H1 (cell line): ENCODE results near the gene MED31. TPM values are rescaled to one million over a fixed set of nuclear protein-coding genes. Genes with fewer than 3 reads are reported as not detected.

Source experiments
- CBX5 ChIP-seq: fragments of 300-800, 300-1000 bp; sonication (generic); IDR thresholded peaks from 2 replicates; pipeline ENCODE4 v1.7.1; 2016; ENCODE audit warnings: antibody characterized with exemption, low read length, low read depth
- CBX8 ChIP-seq: fragments of 300-800, 300-1000 bp; sonication (generic); IDR thresholded peaks from 2 replicates; pipeline ENCODE4 v1.7.1; 2016; ENCODE audit warnings: low read depth, low read length, borderline replicate concordance
- CTCF ChIP-seq, 3 experiments: IDR thresholded peaks; 1 replicate in 2 of 3; 2 replicates in 1 of 3; pipeline versions ENCODE4 v1.5.1 to v1.6.1; 2011; ENCODE audit warnings: low read length in 3 of 3, mild to moderate bottlenecking in 3 of 3, inconsistent platforms in 2 of 3, low read depth in 1 of 3, moderate library complexity in 1 of 3; ENCODE audit not compliant: insufficient read depth in 1 of 3; ENCODE audit errors: control extremely low read depth in 1 of 3
- FOSL1 ChIP-seq: IDR thresholded peaks from 2 replicates; pipeline ENCODE4 v1.6.1; 2011; ENCODE audit warnings: mild to moderate bottlenecking, low read depth, low read length, moderate library complexity; ENCODE audit not compliant: insufficient read depth
- JUND ChIP-seq: IDR thresholded peaks from 2 replicates; pipeline ENCODE4 v1.6.1; 2011; ENCODE audit warnings: mild to moderate bottlenecking, improper control_type of control experiment, low read length
- MAFK ChIP-seq: IDR thresholded peaks from 2 replicates; pipeline ENCODE4 v1.6.1; 2012; ENCODE audit warnings: low read depth, mild to moderate bottlenecking, improper control_type of control experiment, low read length
- NRF1 ChIP-seq: IDR thresholded peaks from 2 replicates; pipeline ENCODE4 v1.6.1; 2011; ENCODE audit warnings: mild to moderate bottlenecking, low read depth, low read length, improper control_type of control experiment
- RFX5 ChIP-seq: IDR thresholded peaks from 2 replicates; pipeline ENCODE4 v1.6.1; 2011; ENCODE audit warnings: low read depth, low read length, improper control_type of control experiment, borderline replicate concordance
- SRF ChIP-seq: IDR thresholded peaks from 2 replicates; pipeline ENCODE4 v1.6.1; 2011; ENCODE audit warnings: mild to moderate bottlenecking, low read depth, low read length, moderate library complexity
- TAF1 ChIP-seq: IDR thresholded peaks from 2 replicates; pipeline ENCODE4 v1.6.1; 2011; ENCODE audit warnings: mild to moderate bottlenecking, low read depth, low read length
- TCF12 ChIP-seq: IDR thresholded peaks from 2 replicates; pipeline ENCODE4 v1.6.1; 2011; ENCODE audit warnings: low read depth, mild to moderate bottlenecking, low read length
- polyA plus RNA-seq, 7 experiments: library from polyadenylated mRNA; depleted of rRNA in 3 of 7; stranded (reverse) in 5 of 7; unstranded in 2 of 7; fragments of >200 nt in 5 of 7; fragments of 200-250 nt in 2 of 7; gene quantifications; 1 replicate in 5 of 7; 2 replicates in 1 of 7; 4 replicates in 1 of 7; pipeline versions ENCODE4 v1.2.1 to v1.2.3, GENCODE V29; 2011 to 2013; ENCODE audit warnings: missing spikeins in 2 of 7, mixed read lengths in 2 of 7
- total RNA-seq: library from RNA; stranded (reverse); fragmentation: NEBNext Ultra II Directional; extraction: Animal tissue kit (Norgen Biotek cat#: 25700); gene quantifications from 2 replicates; pipeline ENCODE4 v1.2.1, GENCODE V29; 2021

The MED31 gene
- total and polyA plus RNA-seq, 2 of the 8 experiments (the other 6 are each of a cell fraction or from before 2014, with no cell fraction given), result 4.6 to 12.3 TPM

- TF ChIP-seq CTCF (IDR thresholded peaks at IDR 0.05; ENCODE audit: control extremely low read depth in 1 of 3, insufficient read depth in 1 of 3, low read depth in 1 of 3, low read length in 3 of 3), result no peak
- no peak for TF ChIP-seq MAFK
- TF ChIP-seq CBX5, result no peak
- no peak for TF ChIP-seq TAF1
- no peak for TF ChIP-seq SRF
- TF ChIP-seq FOSL1, result no peak
- TF ChIP-seq TCF12, result no peak
- TF ChIP-seq NRF1, result no peak
- no peak for TF ChIP-seq JUND
- no peak for TF ChIP-seq CBX8
- TF ChIP-seq RFX5, result no peak
- TF ChIP-seq, all 59 proteins: peak for 0
These were observed 14.0 kb downstream of the MED31 start (continued) for GRCh38 chr17:6637458-6637840.
